GM12878 (cell line): ENCODE results near the gene SNRPA1. TPM values are rescaled to one million over a fixed set of nuclear protein-coding genes. Genes with fewer than 3 reads are reported as not detected.
A peak's percentile ranks its signal among the peaks of the same experiment; 100 is the strongest.

Experiments used
- CHD1 ChIP-seq: IDR thresholded peaks from 2 replicates; pipeline ENCODE4 v1.6.1; 2012; ENCODE audit warnings: low read depth, low read length, improper control_type of control experiment
- DPF2 ChIP-seq: fragments of 450-650 bp; IDR thresholded peaks from 2 replicates; pipeline ENCODE4 v1.6.1; 2017; ENCODE audit warnings: mild to moderate bottlenecking
- ELK1 ChIP-seq: IDR thresholded peaks from 2 replicates; pipeline ENCODE4 v1.6.1; 2012; ENCODE audit warnings: low read depth, low read length, improper control_type of control experiment
- EP300 ChIP-seq, 2 experiments: fragments of 150-350 bp in 1 of 2; IDR thresholded peaks; 2 replicates each; pipeline ENCODE4 v1.6.1; 2011 to 2012; ENCODE audit warnings: low read depth in 2 of 2, low read length in 2 of 2, borderline replicate concordance in 1 of 2, improper control_type of control experiment in 1 of 2, inconsistent platforms in 1 of 2; ENCODE audit not compliant: control insufficient read depth in 1 of 2
- HDAC6 ChIP-seq: fragments of 200-600 bp; sonication (generic); IDR thresholded peaks from one replicate; pipeline ENCODE4 v1.8.0; 2017; ENCODE audit warnings: antibody characterized with exemption; ENCODE audit not compliant: unreplicated experiment
- HDGF ChIP-seq: fragments of 450-650 bp; IDR thresholded peaks from 2 replicates; pipeline ENCODE4 v1.6.1; 2016; ENCODE audit warnings: antibody characterized with exemption
- IKZF1 ChIP-seq: fragments of 450-650 bp; conservative IDR thresholded peaks from 2 replicates; pipeline ENCODE4 v1.6.1; 2017; ENCODE audit warnings: antibody characterized with exemption, mild to moderate bottlenecking
- LARP7 ChIP-seq: fragments of 450-650 bp; IDR thresholded peaks from 2 replicates; pipeline ENCODE4 v1.6.1; 2017; ENCODE audit warnings: mild to moderate bottlenecking
- MEF2B ChIP-seq: fragments of 450-650 bp; IDR thresholded peaks from 2 replicates; pipeline ENCODE4 v1.6.1; 2018; ENCODE audit warnings: mild to moderate bottlenecking, moderate library complexity; ENCODE audit not compliant: partially characterized antibody, poor library complexity, severe bottlenecking
- MLLT1 ChIP-seq: fragments of 450-650 bp; IDR thresholded peaks from 2 replicates; pipeline ENCODE4 v1.6.1; 2016; ENCODE audit warnings: mild to moderate bottlenecking
- NBN ChIP-seq: fragments of 450-650 bp; IDR thresholded peaks from 2 replicates; pipeline ENCODE4 v1.6.1; 2016
- NR2F1 ChIP-seq: fragments of 450-650 bp; conservative IDR thresholded peaks from 2 replicates; pipeline ENCODE4 v1.6.1; 2017; ENCODE audit warnings: mild to moderate bottlenecking
- RB1 ChIP-seq: fragments of 450-650 bp; formaldehyde crosslinking; IDR thresholded peaks from 2 replicates; pipeline ENCODE4 v1.6.1; 2017; ENCODE audit warnings: mild to moderate bottlenecking, borderline replicate concordance
- RELB ChIP-seq: fragments of 450-650 bp; IDR thresholded peaks from 2 replicates; pipeline ENCODE4 v1.6.1; 2017; ENCODE audit warnings: low read depth, mild to moderate bottlenecking, moderate library complexity
- RUNX3 ChIP-seq: IDR thresholded peaks from 2 replicates; pipeline ENCODE4 v1.6.1; 2012; ENCODE audit warnings: low read length, inconsistent platforms
- TCF12 ChIP-seq: IDR thresholded peaks from 2 replicates; pipeline ENCODE4 v1.6.1; 2011; ENCODE audit warnings: low read depth, mild to moderate bottlenecking, low read length
- YY1 ChIP-seq: IDR thresholded peaks from 2 replicates; pipeline ENCODE4 v1.6.1; 2011; ENCODE audit warnings: low read depth, mild to moderate bottlenecking, low read length
- ZSCAN29 ChIP-seq: fragments of 450-650 bp; IDR thresholded peaks from 2 replicates; pipeline ENCODE4 v1.6.1; 2017; ENCODE audit warnings: mild to moderate bottlenecking, moderate library complexity
- polyA plus RNA-seq, 11 experiments: library from polyadenylated mRNA; depleted of rRNA in 4 of 11; unstranded in 6 of 11; stranded (reverse) in 5 of 11; fragments of >200 nt; fragmentation: Nextera tagmentation in 4 of 11; fragmentation: Illumina TruSeq in 1 of 11; extraction: Ambion mirVana in 4 of 11; extraction: Trizol in 1 of 11; gene quantifications; 1 replicate in 1 of 11; 2 replicates in 10 of 11; pipeline versions ENCODE4 v1.2.1 to v1.2.3, GENCODE V29; 2011 to 2016; ENCODE audit warnings: inconsistent platforms in 2 of 11, missing spikeins in 2 of 11, low read depth in 1 of 11
- total RNA-seq, 4 experiments: library from RNA; depleted of rRNA in 3 of 4; stranded (reverse); fragments of >200 nt in 3 of 4; fragmentation: Illumina TruSeq in 1 of 4; extraction: Trizol in 1 of 4; gene quantifications; 2 replicates each; pipeline versions ENCODE4 v1.2.1 to v1.2.3, GENCODE V29; 2013 to 2021
- TF ChIP-seq, protein P1 (sequence below): fragments of 450-650 bp; IDR thresholded peaks from 2 replicates; pipeline ENCODE4 v1.6.1; 2017; ENCODE audit warnings: antibody characterized with exemption, mild to moderate bottlenecking, moderate library complexity
- TF ChIP-seq, protein P2 (sequence below): fragments of 450-650 bp; IDR thresholded peaks from 2 replicates; pipeline ENCODE4 v1.6.1; 2017; ENCODE audit warnings: mild to moderate bottlenecking

SNRPA1 gene
- total and polyA plus RNA-seq, 10 of the 15 experiments (the other 5 are each of a cell fraction or from before 2014, with no cell fraction given): 59.9 to 267 (median 161) TPM

DNA sequence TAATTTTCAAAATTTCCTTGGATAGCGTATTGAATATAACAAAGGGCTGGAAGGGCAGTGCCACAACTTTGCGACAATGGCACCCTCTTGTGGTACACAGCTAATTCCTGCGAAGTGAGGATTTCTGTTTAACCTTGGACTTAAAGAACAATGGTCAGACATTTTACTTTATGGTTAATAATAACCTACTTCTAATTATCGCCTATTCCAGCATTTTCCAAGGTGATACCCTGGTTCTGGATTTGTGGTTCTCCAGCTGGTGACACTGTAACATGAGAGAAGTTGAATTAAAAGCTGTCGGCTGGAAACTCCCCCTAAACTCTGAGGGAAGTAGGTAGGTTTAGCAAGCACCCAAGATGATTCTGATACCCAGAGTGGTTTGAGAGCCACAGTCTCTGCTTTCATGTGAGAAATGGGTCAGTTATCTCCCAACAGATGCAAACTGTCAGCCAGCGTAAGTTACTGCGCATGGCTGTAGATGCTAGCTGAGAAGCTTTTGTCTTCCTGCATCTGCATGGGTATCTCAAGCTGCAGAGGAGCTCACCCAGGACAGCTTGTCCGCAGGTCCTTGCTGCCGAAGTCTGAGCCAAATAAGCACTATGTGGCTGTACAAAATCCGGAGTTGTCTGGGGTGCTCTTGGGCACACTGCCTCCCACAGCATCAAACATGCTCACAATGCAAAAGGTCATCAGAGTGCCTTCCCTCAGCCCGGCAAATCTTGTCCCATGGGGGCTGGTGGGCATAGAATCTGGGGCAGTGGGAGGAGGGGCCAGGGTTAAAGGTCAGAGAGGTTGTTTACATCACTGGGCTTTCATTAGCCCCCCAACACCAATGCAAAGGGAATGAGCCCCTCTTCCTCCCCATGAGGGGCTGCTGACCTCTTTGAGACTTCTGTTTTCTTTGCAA, 36.6 kb downstream of the SNRPA1 start (continued):
- TF ChIP-seq DPF2 (peak; percentile 34; the same call in 1 of the 2 replicates), HDGF (no peak), ELK1 (no peak), MEF2B (peak; percentile 48), CHD1 (no peak), NR2F1 (peak; percentile 80), RB1 (0 out of 2 replicates have a peak, but pooled peaks have one; percentile 13), LARP7 (0 out of 2 replicates have a peak, but pooled peaks have one; percentile 33), TCF12 (peak; percentile 40; the same call in 1 of the 2 replicates), RELB (peak; percentile 83), RUNX3 (peak; percentile 26; the same call in 1 of the 2 replicates), ZSCAN29 (peak; percentile 24; the same call in 1 of the 2 replicates), IKZF1 (peak; percentile 70), MLLT1 (0 out of 2 replicates have a peak, but pooled peaks have one; percentile 38), HDAC6 (no peak), NBN (peak; percentile 57; the same call in 1 of the 2 replicates), YY1 (peak; percentile 78; the same call in 1 of the 2 replicates), EP300 (IDR thresholded peaks at IDR 0.05; ENCODE audit: borderline replicate concordance in 1 of 2, control insufficient read depth in 1 of 2, low read depth in 2 of 2, low read length in 2 of 2) (peak in 1 of 2 experiments; percentile 70; a peak in 2 of 4 replicates)
- TF ChIP-seq, protein P1, sequence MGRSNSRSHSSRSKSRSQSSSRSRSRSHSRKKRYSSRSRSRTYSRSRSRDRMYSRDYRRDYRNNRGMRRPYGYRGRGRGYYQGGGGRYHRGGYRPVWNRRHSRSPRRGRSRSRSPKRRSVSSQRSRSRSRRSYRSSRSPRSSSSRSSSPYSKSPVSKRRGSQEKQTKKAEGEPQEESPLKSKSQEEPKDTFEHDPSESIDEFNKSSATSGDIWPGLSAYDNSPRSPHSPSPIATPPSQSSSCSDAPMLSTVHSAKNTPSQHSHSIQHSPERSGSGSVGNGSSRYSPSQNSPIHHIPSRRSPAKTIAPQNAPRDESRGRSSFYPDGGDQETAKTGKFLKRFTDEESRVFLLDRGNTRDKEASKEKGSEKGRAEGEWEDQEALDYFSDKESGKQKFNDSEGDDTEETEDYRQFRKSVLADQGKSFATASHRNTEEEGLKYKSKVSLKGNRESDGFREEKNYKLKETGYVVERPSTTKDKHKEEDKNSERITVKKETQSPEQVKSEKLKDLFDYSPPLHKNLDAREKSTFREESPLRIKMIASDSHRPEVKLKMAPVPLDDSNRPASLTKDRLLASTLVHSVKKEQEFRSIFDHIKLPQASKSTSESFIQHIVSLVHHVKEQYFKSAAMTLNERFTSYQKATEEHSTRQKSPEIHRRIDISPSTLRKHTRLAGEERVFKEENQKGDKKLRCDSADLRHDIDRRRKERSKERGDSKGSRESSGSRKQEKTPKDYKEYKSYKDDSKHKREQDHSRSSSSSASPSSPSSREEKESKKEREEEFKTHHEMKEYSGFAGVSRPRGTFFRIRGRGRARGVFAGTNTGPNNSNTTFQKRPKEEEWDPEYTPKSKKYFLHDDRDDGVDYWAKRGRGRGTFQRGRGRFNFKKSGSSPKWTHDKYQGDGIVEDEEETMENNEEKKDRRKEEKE: no peak
- TF ChIP-seq, protein P2, sequence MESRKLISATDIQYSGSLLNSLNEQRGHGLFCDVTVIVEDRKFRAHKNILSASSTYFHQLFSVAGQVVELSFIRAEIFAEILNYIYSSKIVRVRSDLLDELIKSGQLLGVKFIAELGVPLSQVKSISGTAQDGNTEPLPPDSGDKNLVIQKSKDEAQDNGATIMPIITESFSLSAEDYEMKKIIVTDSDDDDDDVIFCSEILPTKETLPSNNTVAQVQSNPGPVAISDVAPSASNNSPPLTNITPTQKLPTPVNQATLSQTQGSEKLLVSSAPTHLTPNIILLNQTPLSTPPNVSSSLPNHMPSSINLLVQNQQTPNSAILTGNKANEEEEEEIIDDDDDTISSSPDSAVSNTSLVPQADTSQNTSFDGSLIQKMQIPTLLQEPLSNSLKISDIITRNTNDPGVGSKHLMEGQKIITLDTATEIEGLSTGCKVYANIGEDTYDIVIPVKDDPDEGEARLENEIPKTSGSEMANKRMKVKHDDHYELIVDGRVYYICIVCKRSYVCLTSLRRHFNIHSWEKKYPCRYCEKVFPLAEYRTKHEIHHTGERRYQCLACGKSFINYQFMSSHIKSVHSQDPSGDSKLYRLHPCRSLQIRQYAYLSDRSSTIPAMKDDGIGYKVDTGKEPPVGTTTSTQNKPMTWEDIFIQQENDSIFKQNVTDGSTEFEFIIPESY: 0 out of 2 replicates have a peak, but pooled peaks have one; percentile 4
